GM18505 (cell line): ENCODE results near the gene GJB1.

Experiments
- ATAC-seq: cut with Tn5 transposase; IDR thresholded peaks from one replicate; pipeline ENCODE4 v1.9.1; 2021; ENCODE audit not compliant: unreplicated experiment
- POLR2A ChIP-seq: IDR thresholded peaks from 4 replicates; pipeline ENCODE4 v1.6.1; 2011; ENCODE audit warnings: borderline replicate concordance; ENCODE audit not compliant: insufficient read depth, insufficient read length; ENCODE audit errors: extremely low read depth

Gene GJB1

GRCh38 chrX:71225676-71226075 is 2.7 kb downstream of the GJB1 start:
- TF ChIP-seq POLR2A, result no peak
- ATAC-seq, result no peak

DNA sequence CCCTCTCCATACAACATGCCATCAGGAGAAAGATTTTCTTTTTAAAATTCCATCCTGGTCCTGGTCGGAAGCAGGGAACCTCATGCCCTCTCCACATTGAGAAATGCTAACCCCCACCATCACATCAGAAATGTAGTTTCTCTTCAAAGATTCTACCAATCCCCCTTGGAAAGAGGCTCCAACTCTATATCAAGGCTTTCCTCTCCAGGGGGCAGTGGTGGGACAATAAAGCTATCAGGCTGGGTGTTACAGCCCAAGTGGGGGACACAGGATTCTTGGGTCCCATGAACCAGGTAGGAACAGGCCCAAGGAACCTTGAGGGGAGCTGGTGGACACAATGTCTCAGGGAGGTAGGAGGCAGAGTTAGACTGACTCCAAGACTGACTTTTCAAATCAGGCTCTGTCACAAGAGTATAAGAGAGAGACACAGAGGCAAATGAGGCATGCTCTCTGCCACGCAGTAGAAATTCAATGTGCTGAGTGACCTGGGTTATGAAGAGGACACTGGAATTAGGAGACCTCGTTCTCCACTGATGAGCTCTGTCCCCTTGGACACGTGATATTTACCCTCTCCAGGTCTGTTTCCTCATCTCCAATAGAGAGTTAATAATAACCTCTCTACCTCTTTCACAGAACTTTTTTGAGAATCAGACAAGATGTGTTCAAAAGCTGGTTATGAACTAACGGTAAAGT is 4.5 kb downstream of the GJB1 start:
- ATAC-seq, result no peak
- no peak for TF ChIP-seq POLR2A

DNA sequence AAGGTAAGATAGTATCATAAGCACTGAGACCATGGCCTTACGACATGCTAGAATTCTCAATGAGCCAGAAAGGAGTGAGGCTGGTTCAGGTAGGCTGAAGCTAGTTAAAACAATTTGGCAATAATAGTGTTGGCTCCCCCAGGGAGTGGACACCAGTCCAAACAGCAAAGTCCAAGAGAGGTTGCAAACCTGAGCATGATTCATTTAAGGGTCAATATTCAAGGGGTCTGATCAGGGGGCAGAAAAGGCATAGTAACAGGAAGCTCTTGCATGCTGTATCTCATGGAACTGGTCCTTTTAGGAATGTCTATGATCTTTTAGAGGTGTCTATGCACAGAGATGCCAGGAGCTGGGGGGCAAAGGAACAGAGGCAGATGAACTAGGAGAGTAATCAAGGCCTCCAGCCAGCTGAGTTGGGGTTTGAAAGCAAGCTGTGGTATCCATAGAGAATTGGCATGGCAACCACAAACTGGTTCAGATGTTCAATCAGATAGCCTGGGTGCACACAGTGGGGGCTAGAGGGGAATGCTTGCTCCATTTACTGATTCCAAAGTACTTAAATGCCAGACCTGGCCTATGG is 5.1 kb downstream of the GJB1 start:
- no peak for ATAC-seq
- TF ChIP-seq POLR2A, result no peak

DNA sequence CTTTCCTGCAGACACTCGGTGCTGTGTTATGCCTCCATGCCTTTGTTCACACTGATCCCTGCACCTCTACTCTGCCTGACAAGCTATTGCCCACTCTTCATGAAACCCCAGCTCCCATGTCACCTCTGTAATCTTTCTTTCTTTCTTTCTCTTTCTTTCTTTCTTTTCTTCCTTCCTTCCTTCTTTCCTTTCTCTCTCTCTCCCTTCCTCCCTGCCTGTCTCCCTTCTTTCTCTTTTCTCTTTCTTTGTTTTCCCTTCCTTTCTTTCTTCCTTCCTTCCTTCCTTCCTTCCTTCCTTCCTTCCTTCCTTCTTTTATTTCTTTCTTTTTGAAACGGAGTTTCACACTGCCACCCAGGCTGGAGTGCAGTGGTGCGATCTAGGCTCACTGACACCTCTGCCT is 12.5 kb downstream of the GJB1 start:
- no peak for TF ChIP-seq POLR2A
- no peak for ATAC-seq

GRCh38 chrX:71236836-71237235 is 13.8 kb downstream of the GJB1 start:
- no peak for ATAC-seq
- TF ChIP-seq POLR2A, result no peak

GRCh38 chrX:71239781-71240180 is 16.8 kb downstream of the GJB1 start:
- no peak for ATAC-seq
- TF ChIP-seq POLR2A, result no peak

DNA sequence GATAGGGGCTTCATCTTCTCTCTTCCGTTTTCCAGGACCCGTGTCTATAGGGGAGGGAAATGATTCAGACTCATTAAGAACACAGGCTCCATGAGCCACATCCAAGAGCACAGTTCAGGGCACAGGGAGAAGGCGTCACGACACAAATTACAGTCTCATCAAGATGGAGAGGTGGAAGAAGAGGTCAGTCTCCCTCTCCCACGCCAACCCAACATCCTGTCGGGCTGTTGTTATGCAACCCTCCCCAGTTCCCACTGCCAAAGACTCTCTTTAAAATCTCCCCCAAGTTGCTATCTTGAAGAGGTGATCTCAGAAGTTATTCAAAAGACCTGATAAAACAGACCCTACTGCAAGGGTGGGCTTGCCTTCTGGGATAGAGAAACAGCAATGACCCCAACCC is 18.3 kb downstream of the GJB1 start:
- no peak for ATAC-seq
- TF ChIP-seq POLR2A, result no peak

- ATAC-seq, result no peak
- TF ChIP-seq POLR2A, result no peak
Measured at GRCh38 chrX:71244359-71245128, 21.5 kb downstream of the GJB1 start.

DNA sequence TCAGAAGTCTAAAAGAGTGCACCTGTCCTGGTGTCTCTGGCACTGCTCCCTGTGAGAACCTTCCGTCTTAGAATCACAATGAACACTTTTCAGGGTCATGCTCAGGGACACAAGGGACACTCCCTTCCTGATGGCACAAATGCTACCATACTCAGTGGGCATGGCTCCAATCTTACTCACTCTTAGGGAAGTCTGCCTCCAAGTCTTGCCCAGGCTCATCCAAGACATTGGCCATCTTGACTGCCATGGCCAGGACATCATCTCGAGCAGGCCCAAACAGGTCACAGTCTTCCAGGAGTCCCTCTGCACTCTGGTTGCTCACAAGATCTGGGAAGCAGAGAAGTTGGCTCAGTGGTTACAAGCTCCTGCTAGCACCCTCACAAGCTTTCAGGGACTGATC is 22.1 kb downstream of the GJB1 start:
- TF ChIP-seq POLR2A, result no peak

DNA sequence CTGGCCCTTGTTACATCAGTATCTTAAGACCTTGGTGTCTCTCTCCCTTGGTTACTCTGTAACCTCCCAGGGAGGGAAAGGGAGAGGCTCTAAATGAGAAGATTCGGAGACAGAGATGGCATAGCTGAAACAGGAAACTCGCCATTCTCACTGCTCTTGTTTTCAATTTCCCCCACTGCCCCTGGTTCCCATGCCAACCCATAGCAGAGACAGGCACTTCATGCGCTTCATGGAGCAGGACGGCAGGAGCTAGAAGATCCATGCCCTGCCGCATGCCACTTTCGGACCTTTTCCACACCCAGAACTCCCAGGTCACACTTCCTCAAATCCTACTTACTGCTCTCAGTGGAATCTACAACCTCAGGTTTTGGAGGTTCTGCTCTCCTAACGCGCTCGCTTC is 27.8 kb downstream of the GJB1 start:
- no peak for ATAC-seq
- TF ChIP-seq POLR2A, result no peak

More for the DNA sequence above, 22.1 kb downstream of the GJB1 start:
- ATAC-seq, result no peak

GRCh38 chrX:71251466-71251973 is 28.5 kb downstream of the GJB1 start:
- TF ChIP-seq POLR2A, result no peak
- ATAC-seq, result no peak

- no peak for TF ChIP-seq POLR2A
- no peak for ATAC-seq
Measured at GRCh38 chrX:71252221-71252620, 29.2 kb downstream of the GJB1 start.

- ATAC-seq, result no peak
- TF ChIP-seq POLR2A, result no peak
Measured at GRCh38 chrX:71253253-71254091, 30.4 kb downstream of the GJB1 start.
